Measurements from ENCODE around the gene FSD1L.
"Not testable (repeated sequence)": the region's sequence is repeated elsewhere in the genome, so short reads cannot be mapped to it uniquely, and the experiment has no call there.

The FSD1L gene

GRCh38 chr9:105579952-105580351 lies 132.1 kb downstream of the FSD1L start:
- not testable (repeated sequence) for DNase-seq

GRCh38 chr9:105581550-105581949 lies 133.7 kb downstream of the FSD1L start:
- not testable (repeated sequence) for DNase-seq

- DNase-seq, result no peak
These were observed 145.3 kb downstream of the FSD1L start for GRCh38 chr9:105593145-105593544.

All from NCI-H82 (cell line).